ENCODE measurements around the gene DHX40.

The DHX40 gene

GRCh38 chr17:59525668-59526067 is 39.7 kb upstream of the DHX40 start:
- no peak for TF ChIP-seq CTCF (IDR thresholded peaks at IDR 0.05; ENCODE audit: extremely low read depth, insufficient read depth, missing control alignments)
- no peak for DNase-seq (ENCODE audit: low spot score)
- in situ Hi-C loops (cut with MboI; ENCODE audit: low pct_unique_long_range_greater_than_20kb, low sequenced_read_pairs, unreplicated experiment), result no loop called here

- no peak for TF ChIP-seq CTCF (IDR thresholded peaks at IDR 0.05; ENCODE audit: extremely low read depth, insufficient read depth, missing control alignments)
- no peak for DNase-seq (ENCODE audit: low spot score)
- in situ Hi-C loops (cut with MboI; ENCODE audit: low pct_unique_long_range_greater_than_20kb, low sequenced_read_pairs, unreplicated experiment), result no loop called here
These were observed 39.0 kb upstream of the DHX40 start for GRCh38 chr17:59526451-59526850.

GRCh38 chr17:59527325-59527917 is 38.0 kb upstream of the DHX40 start:
- in situ Hi-C loops (cut with MboI; ENCODE audit: low pct_unique_long_range_greater_than_20kb, low sequenced_read_pairs, unreplicated experiment), result no loop called here
- TF ChIP-seq CTCF (IDR thresholded peaks at IDR 0.05; ENCODE audit: extremely low read depth, insufficient read depth, missing control alignments), result no peak
- no peak for DNase-seq (ENCODE audit: low spot score)

- TF ChIP-seq CTCF (IDR thresholded peaks at IDR 0.05; ENCODE audit: extremely low read depth, insufficient read depth, missing control alignments), result no peak
- no peak for DNase-seq (ENCODE audit: low spot score)
- in situ Hi-C loops (cut with MboI; ENCODE audit: low pct_unique_long_range_greater_than_20kb, low sequenced_read_pairs, unreplicated experiment), result no loop called here
These were observed 37.5 kb upstream of the DHX40 start for GRCh38 chr17:59527931-59528330.

GRCh38 chr17:59530531-59530930 is 34.9 kb upstream of the DHX40 start:
- in situ Hi-C loops (cut with MboI; ENCODE audit: low pct_unique_long_range_greater_than_20kb, low sequenced_read_pairs, unreplicated experiment), result no loop called here
- no peak for TF ChIP-seq CTCF (IDR thresholded peaks at IDR 0.05; ENCODE audit: extremely low read depth, insufficient read depth, missing control alignments)
- DNase-seq (ENCODE audit: low spot score), result no peak

- TF ChIP-seq CTCF (IDR thresholded peaks at IDR 0.05; ENCODE audit: extremely low read depth, insufficient read depth, missing control alignments), result no peak
- DNase-seq (ENCODE audit: low spot score), result no peak
- in situ Hi-C loops (cut with MboI; ENCODE audit: low pct_unique_long_range_greater_than_20kb, low sequenced_read_pairs, unreplicated experiment), result no loop called here
These were observed 31.7 kb upstream of the DHX40 start for GRCh38 chr17:59533694-59534093.

- in situ Hi-C loops (cut with MboI; ENCODE audit: low pct_unique_long_range_greater_than_20kb, low sequenced_read_pairs, unreplicated experiment), result no loop called here
- no peak for TF ChIP-seq CTCF (IDR thresholded peaks at IDR 0.05; ENCODE audit: extremely low read depth, insufficient read depth, missing control alignments)
- peak; percentile 27 for DNase-seq (ENCODE audit: low spot score)
These were observed 30.8 kb upstream of the DHX40 start for GRCh38 chr17:59534583-59534982.

Data from GM13977 (cell line).